ENCODE data around the gene NKAIN4. TPM values are rescaled to one million over a fixed set of nuclear protein-coding genes. Genes with fewer than 3 reads are reported as not detected.

Gene NKAIN4
- total RNA-seq, 1 donor from 2014 or later = 10.2 TPM

- no peak for TF ChIP-seq CTCF (conservative IDR thresholded peaks at IDR 0.05)
- Mint-ChIP-seq H3K27ac (no peak overlapping the region), H3K27me3 (peaks cover 8% of the 10 kb centered on the region), H3K9me3 (no peaks in the 10 kb centered on the region), H3K4me1 (ENCODE audit: unreplicated experiment) (no peaks in the 10 kb centered on the region), H3K36me3 (no peaks in the 10 kb centered on the region), H3K4me3 (no peak overlapping the region)
- DNase-seq (ENCODE audit: extremely low spot score, unreplicated experiment) = no peak
Measured at GRCh38 chr20:63291811-63292210, 37.5 kb upstream of the NKAIN4 start.

- DNase-seq (ENCODE audit: extremely low spot score, unreplicated experiment) = no peak
- H3K36me3 Mint-ChIP-seq = no peaks in the 10 kb centered on the region
- peaks cover 8% of the 10 kb centered on the region for H3K27me3 Mint-ChIP-seq
- H3K4me1 Mint-ChIP-seq (ENCODE audit: unreplicated experiment) = no peaks in the 10 kb centered on the region
- H3K9me3 Mint-ChIP-seq = no peaks in the 10 kb centered on the region
- peak; percentile 82 for TF ChIP-seq CTCF (conservative IDR thresholded peaks at IDR 0.05)
- no peak overlapping the region for H3K27ac Mint-ChIP-seq
- H3K4me3 Mint-ChIP-seq = no peak overlapping the region
Measured at GRCh38 chr20:63290677-63291472, 36.6 kb upstream of the NKAIN4 start.

- Mint-ChIP-seq H3K9me3 (no peaks in the 10 kb centered on the region), H3K36me3 (no peaks in the 10 kb centered on the region), H3K27me3 (peaks cover 5% of the 10 kb centered on the region), H3K27ac (no peak overlapping the region), H3K4me1 (ENCODE audit: unreplicated experiment) (no peaks in the 10 kb centered on the region), H3K4me3 (no peak overlapping the region)
- TF ChIP-seq CTCF (conservative IDR thresholded peaks at IDR 0.05) = no peak
- DNase-seq (ENCODE audit: extremely low spot score, unreplicated experiment) = no peak
Measured at GRCh38 chr20:63290136-63290676, 35.9 kb upstream of the NKAIN4 start.

GRCh38 chr20:63289311-63290135, 35.3 kb upstream of the NKAIN4 start:
- DNase-seq (ENCODE audit: extremely low spot score, unreplicated experiment) = no peak
- Mint-ChIP-seq H3K36me3 (no peaks in the 10 kb centered on the region), H3K4me1 (ENCODE audit: unreplicated experiment) (no peaks in the 10 kb centered on the region)

More at GRCh38 chr20:63289311-63290135, 35.3 kb upstream of the NKAIN4 start:
- no peaks in the 10 kb centered on the region for H3K9me3 Mint-ChIP-seq
- no peak overlapping the region for H3K4me3 Mint-ChIP-seq
- H3K27ac Mint-ChIP-seq = no peak overlapping the region
- no peak for TF ChIP-seq CTCF (conservative IDR thresholded peaks at IDR 0.05)
- no peaks in the 10 kb centered on the region for H3K27me3 Mint-ChIP-seq

Data from type B pancreatic cell (in vitro differentiated cells).